ENCODE measurements around the gene BMF. TPM values are rescaled to one million over a fixed set of nuclear protein-coding genes. Genes with fewer than 3 reads are reported as not detected.
"Not testable (repeated sequence)": the region's sequence is repeated elsewhere in the genome, so short reads cannot be mapped to it uniquely, and the experiment has no call there.

Gene BMF
- total RNA-seq, 2 donors from 2014 or later, result 23.7 to 25.9 TPM

- no peaks in the 10 kb centered on the region for H3K4me1 Mint-ChIP-seq (ENCODE audit: low read depth)
Observed at GRCh38 chr15:40121911-40122638, 13.4 kb upstream of the BMF start.

DNA sequence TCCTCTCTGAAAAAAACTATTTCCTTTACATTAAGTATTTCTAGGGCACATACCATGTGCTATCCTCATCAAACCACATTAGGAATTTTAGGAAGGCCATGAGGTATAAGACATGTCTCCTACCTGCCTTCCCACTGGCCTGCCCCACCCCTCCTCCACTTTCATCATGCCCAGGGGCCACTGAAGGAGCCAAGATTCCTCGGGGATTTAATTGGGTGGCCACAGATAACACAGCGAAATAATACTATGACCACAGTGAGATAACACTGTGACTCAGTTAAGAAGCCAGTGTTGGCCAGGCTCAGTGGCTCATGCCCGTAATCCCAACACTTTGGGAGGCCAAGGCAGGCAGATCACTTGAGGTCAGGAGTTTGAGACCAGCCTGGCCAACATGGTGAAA is 9.8 kb upstream of the BMF start:
- Mint-ChIP-seq H3K9me3 (no peaks in the 10 kb centered on the region), H3K27me3 (ENCODE audit: low read depth) (no peaks in the 10 kb centered on the region), H3K27ac (no peak overlapping the region), H3K36me3 (ENCODE audit: insufficient read depth in 2 of 2) (peaks cover 0 to 2% of the 10 kb centered on the region in 2 donors), H3K4me1 (ENCODE audit: low read depth) (peaks cover 26% of the 10 kb centered on the region), H3K4me3 (no peak overlapping the region)
- DNase-seq (no peak), ATAC-seq (replicated peaks in 1 of 2) (no peak)

More at GRCh38 chr15:40121911-40122638, 13.4 kb upstream of the BMF start:
- H3K9me3 Mint-ChIP-seq, result no peaks in the 10 kb centered on the region
- no peak overlapping the region for H3K4me3 Mint-ChIP-seq
- H3K27me3 Mint-ChIP-seq (ENCODE audit: low read depth), result no peaks in the 10 kb centered on the region
- no peak for DNase-seq
- no peak for ATAC-seq (replicated peaks in 1 of 2)
- no peak overlapping the region for H3K27ac Mint-ChIP-seq
- no peaks in the 10 kb centered on the region for H3K36me3 Mint-ChIP-seq (ENCODE audit: insufficient read depth in 2 of 2)

GRCh38 chr15:40115670-40116093 is 7.0 kb upstream of the BMF start:
- peak overlapping the region; percentile 53 to 66 for H3K4me3 Mint-ChIP-seq
- peaks cover 0 to 2% of the 10 kb centered on the region in 2 donors for H3K36me3 Mint-ChIP-seq (ENCODE audit: insufficient read depth in 2 of 2)
- peaks cover 26% of the 10 kb centered on the region for H3K4me1 Mint-ChIP-seq (ENCODE audit: low read depth)
- H3K27me3 Mint-ChIP-seq (ENCODE audit: low read depth), result peaks cover 12% of the 10 kb centered on the region
- DNase-seq (peak; percentile 71 to 76), ATAC-seq (replicated peaks in 1 of 2) (peak; percentile 92 to 95)
- no peaks in the 10 kb centered on the region for H3K9me3 Mint-ChIP-seq
- peak overlapping the region; percentile 93 for H3K27ac Mint-ChIP-seq

DNA sequence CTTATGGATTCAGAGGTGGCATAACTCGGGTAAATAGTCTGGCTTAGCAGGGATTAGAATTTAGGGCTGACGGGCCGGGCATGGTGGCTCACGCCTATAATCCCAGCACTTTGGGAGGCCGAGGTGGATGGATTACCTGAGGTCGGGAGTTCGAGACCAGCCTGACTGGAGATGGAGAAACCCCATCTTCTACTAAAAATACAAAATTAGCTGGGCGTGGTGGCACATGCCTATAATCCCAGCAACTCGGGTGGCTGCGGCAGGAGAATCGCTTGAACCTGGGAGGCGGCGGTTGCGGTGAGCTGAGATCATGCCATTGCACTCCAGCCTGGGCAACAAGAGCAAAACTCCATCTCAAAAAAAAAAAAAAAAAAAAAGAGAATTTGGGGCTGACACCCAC is 6.4 kb upstream of the BMF start:
- ATAC-seq (replicated peaks in 1 of 2); H3K4me3 Mint-ChIP-seq; H3K36me3 Mint-ChIP-seq (ENCODE audit: insufficient read depth in 2 of 2); H3K9me3 Mint-ChIP-seq; DNase-seq: not testable (repeated sequence)
- peaks cover 26% of the 10 kb centered on the region for H3K4me1 Mint-ChIP-seq (ENCODE audit: low read depth)
- H3K27me3 Mint-ChIP-seq (ENCODE audit: low read depth), result peaks cover 12% of the 10 kb centered on the region
- peak overlapping the region; percentile 76 for H3K27ac Mint-ChIP-seq

- no peak overlapping the region for H3K4me3 Mint-ChIP-seq
- peaks cover 12% of the 10 kb centered on the region for H3K27me3 Mint-ChIP-seq (ENCODE audit: low read depth)
- peaks cover 30% of the 10 kb centered on the region for H3K4me1 Mint-ChIP-seq (ENCODE audit: low read depth)
- no peak overlapping the region for H3K27ac Mint-ChIP-seq
- ATAC-seq (replicated peaks in 1 of 2), result no peak
- no peaks in the 10 kb centered on the region for H3K9me3 Mint-ChIP-seq
- peaks cover 0 to 2% of the 10 kb centered on the region in 2 donors for H3K36me3 Mint-ChIP-seq (ENCODE audit: insufficient read depth in 2 of 2)
- DNase-seq, result no peak
Observed at GRCh38 chr15:40114218-40114617, 5.5 kb upstream of the BMF start.

GRCh38 chr15:40112789-40113188 is 4.1 kb upstream of the BMF start:
- H3K27me3 Mint-ChIP-seq (ENCODE audit: low read depth), result peaks cover 12% of the 10 kb centered on the region
- DNase-seq (no peak), ATAC-seq (replicated peaks in 1 of 2) (no peak)
- H3K4me1 Mint-ChIP-seq (ENCODE audit: low read depth), result peaks cover 35% of the 10 kb centered on the region
- H3K27ac Mint-ChIP-seq, result no peak overlapping the region
- peaks cover 0 to 2% of the 10 kb centered on the region in 2 donors for H3K36me3 Mint-ChIP-seq (ENCODE audit: insufficient read depth in 2 of 2)
- no peaks in the 10 kb centered on the region for H3K9me3 Mint-ChIP-seq
- no peak overlapping the region for H3K4me3 Mint-ChIP-seq

GRCh38 chr15:40111888-40112287 is 3.2 kb upstream of the BMF start:
- no peak for ATAC-seq (replicated peaks in 1 of 2)
- no peaks in the 10 kb centered on the region for H3K9me3 Mint-ChIP-seq
- H3K27ac Mint-ChIP-seq, result no peak overlapping the region
- peaks cover 0 to 2% of the 10 kb centered on the region in 2 donors for H3K36me3 Mint-ChIP-seq (ENCODE audit: insufficient read depth in 2 of 2)
- DNase-seq, result no peak
- H3K4me1 Mint-ChIP-seq (ENCODE audit: low read depth), result peaks cover 43% of the 10 kb centered on the region
- no peak overlapping the region for H3K4me3 Mint-ChIP-seq
- H3K27me3 Mint-ChIP-seq (ENCODE audit: low read depth), result peaks cover 12% of the 10 kb centered on the region

- Mint-ChIP-seq H3K27ac (no peak overlapping the region), H3K27me3 (ENCODE audit: low read depth) (peaks cover 12% of the 10 kb centered on the region), H3K4me1 (ENCODE audit: low read depth) (peaks cover 43% of the 10 kb centered on the region), H3K4me3 (no peak overlapping the region), H3K9me3 (no peaks in the 10 kb centered on the region), H3K36me3 (ENCODE audit: insufficient read depth in 2 of 2) (no peaks in the 10 kb centered on the region)
- ATAC-seq (replicated peaks in 1 of 2) (no peak), DNase-seq (no peak)
Observed at GRCh38 chr15:40110866-40111550, 2.3 kb upstream of the BMF start.

DNA sequence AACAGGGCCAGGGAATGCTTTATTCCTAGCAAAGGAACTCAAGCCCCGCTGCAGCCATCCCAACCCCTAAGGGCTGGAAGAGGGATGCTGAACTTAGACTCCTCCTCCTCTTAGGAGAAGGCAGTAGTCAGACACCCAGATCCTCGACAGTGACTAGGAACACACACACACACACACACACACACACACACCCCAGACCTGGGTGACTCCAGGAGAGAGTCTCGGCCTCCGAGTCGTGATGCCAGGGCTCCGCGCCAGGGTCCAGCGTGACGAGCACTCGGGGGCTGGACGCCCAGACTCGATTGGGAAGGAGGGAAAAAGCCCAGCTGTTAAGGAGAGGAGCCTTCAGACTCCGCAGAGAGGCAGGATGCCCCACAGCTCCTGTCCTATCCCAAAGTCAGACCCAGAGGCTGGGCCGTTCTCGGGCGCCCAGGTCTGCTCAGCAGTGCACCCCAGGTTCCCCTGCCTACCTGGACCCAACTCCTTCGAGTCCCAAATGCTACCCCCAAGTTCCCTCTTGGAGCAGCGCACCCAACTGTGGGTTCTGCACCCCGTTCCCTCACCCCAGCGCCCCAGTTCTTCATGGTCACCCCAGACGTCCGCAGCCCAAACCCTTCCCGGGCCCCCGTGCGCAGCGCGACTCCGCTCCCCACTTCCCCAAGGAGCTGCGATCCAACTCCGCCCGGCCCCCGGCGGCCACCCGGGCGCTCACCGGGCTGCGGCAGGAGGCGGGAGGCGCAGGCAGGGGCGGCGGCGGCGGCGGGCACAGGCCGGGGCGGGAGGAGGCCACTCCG is 421 bp downstream of the BMF start:
- Mint-ChIP-seq H3K36me3 (ENCODE audit: insufficient read depth in 2 of 2) (no peaks in the 10 kb centered on the region), H3K4me3 (peak overlapping the region; percentile 90 to 95), H3K4me1 (ENCODE audit: low read depth) (peaks cover 45% of the 10 kb centered on the region), H3K9me3 (no peaks in the 10 kb centered on the region), H3K27ac (no peak overlapping the region), H3K27me3 (ENCODE audit: low read depth) (peaks cover 12% of the 10 kb centered on the region)
- DNase-seq (peak in 1 of 2 donors; percentile 26), ATAC-seq (replicated peaks in 1 of 2) (peak; percentile 5 to 12)

DNA sequence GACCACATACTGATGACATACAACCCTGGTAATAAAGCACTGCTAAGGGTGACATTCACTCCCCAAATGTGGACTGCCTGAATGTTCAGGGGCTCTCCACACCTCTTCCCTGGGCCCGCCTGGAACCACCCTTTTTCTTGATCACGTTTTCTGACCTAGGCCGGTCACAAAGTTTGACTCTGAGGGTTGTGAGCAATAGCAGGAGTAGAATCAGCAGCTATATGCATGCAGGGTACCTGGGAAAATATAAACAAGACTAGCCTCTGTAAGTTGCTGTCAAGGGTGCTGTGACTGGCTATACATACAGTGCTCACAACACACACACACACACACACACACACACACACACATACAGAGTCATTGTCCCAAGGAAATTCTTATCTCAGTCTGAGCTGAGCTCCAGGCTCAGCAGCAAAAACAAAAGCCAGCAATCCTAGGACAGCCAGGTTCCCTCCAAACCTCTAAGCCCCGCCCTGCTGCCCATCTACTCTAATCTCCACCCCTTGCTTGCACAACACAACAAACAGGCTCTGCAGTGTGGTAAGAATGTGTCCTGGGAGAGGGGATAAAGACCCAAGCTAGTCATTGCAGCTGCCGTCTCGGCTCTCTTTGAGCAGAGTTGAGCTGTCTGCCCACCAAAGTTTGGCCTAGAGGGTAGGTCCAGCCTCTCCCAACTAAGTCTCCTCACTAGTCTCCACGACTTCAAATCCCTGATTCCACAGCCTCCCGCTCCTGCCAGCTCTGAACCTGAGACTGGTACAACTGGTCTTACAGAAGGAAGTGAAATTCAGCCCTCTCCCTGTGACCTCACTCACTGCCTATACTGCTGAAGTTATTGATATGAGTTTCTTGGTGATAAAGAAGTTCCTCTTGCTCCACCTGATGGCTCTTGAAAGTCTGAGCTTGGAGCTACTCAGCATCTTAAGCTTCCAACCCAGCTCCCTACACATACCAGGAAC is 2.2 kb downstream of the BMF start:
- peak in 1 of 2 donors; percentile 37 for DNase-seq
- ATAC-seq (replicated peaks in 1 of 2), result peak; percentile 32 to 35
- Mint-ChIP-seq H3K36me3 (ENCODE audit: insufficient read depth in 2 of 2) (no peaks in the 10 kb centered on the region), H3K9me3 (no peaks in the 10 kb centered on the region), H3K4me3 (peak overlapping the region; percentile 90 to 95), H3K4me1 (ENCODE audit: low read depth) (peaks cover 57% of the 10 kb centered on the region), H3K27ac (peak overlapping the region; percentile 3), H3K27me3 (ENCODE audit: low read depth) (no peaks in the 10 kb centered on the region)

- H3K4me1 Mint-ChIP-seq (ENCODE audit: low read depth), result peaks cover 65% of the 10 kb centered on the region
- ATAC-seq (replicated peaks in 1 of 2), result peak; percentile 30 to 32
- H3K27ac Mint-ChIP-seq, result peak overlapping the region; percentile 79
- H3K36me3 Mint-ChIP-seq (ENCODE audit: insufficient read depth in 2 of 2), result no peaks in the 10 kb centered on the region
- peak; percentile 54 to 57 for DNase-seq
- H3K4me3 Mint-ChIP-seq, result peak overlapping the region; percentile 90 to 95
- no peaks in the 10 kb centered on the region for H3K9me3 Mint-ChIP-seq
- no peaks in the 10 kb centered on the region for H3K27me3 Mint-ChIP-seq (ENCODE audit: low read depth)
Observed at GRCh38 chr15:40105517-40106202, 3.0 kb downstream of the BMF start.
